Ectodermal cell (in vitro differentiated cells): ENCODE data around the gene NPEPL1.

Experiments used
- H3K27ac ChIP-seq: 2 replicates; pipeline ENCODE4 v1.7.0; 2013; ENCODE audit warnings: mild to moderate bottlenecking, low read depth, low read length; ENCODE audit not compliant: insufficient read depth, poor library complexity, severe bottlenecking
- H3K27me3 ChIP-seq: 2 replicates; pipeline ENCODE4 v1.7.0; 2013; ENCODE audit warnings: mild to moderate bottlenecking, low read length; ENCODE audit not compliant: insufficient read depth, control insufficient read depth, poor library complexity, severe bottlenecking
- H3K36me3 ChIP-seq: one replicate; pipeline ENCODE4 v1.7.0; 2013; ENCODE audit warnings: low read length; ENCODE audit not compliant: control insufficient read depth, insufficient read depth
- H3K4me1 ChIP-seq: one replicate; pipeline ENCODE4 v1.7.0; 2013; ENCODE audit warnings: low read length; ENCODE audit not compliant: control insufficient read depth, insufficient read depth
- H3K4me3 ChIP-seq: 2 replicates; pipeline ENCODE4 v1.7.0; 2013; ENCODE audit warnings: low read depth, low read length, control low read depth; ENCODE audit not compliant: insufficient read depth
- H3K9me3 ChIP-seq: 2 replicates; pipeline ENCODE4 v1.7.0; 2013; ENCODE audit warnings: mild to moderate bottlenecking, low read length, moderate library complexity; ENCODE audit not compliant: control insufficient read depth
- WGBS, 2 experiments: methylation state at CpG; one replicate each; pipeline ENCODE4 v1.1.7; 2013; ENCODE audit warnings: missing lambda C conversion rate in 2 of 2; 5-methylcytosine and 5-hydroxymethylcytosine counted together

The NPEPL1 gene

DNA sequence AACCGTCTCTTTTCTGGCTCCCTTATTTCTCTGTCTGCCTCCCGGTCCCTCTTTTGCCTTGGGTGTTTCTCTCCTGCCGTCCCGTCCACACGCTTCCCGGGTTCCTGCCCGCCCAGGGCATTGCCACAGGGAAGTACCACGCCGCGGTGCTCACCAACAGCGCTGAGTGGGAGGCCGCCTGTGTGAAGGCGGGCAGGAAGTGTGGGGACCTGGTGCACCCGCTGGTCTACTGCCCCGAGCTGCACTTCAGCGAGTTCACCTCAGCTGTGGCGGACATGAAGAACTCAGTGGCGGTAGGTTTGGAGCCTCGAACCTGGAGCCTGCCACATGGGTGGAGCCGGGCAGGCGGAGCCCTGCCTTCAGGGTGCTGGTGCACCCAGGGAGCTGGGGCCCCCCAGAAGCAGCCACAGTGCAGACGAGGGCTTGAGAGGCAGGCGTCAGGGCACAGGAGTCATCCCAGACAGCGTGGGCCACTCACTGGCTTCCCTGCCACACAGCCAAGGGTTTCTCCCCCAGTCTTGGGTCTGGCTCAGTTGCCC lies 21.3 kb downstream of the NPEPL1 start:
- Histone ChIP-seq H3K9me3 (no peaks in the 10 kb centered on the region), H3K27ac (no peak overlapping the region), H3K36me3 (no peaks in the 10 kb centered on the region), H3K27me3 (no peaks in the 10 kb centered on the region), H3K4me3 (no peak overlapping the region), H3K4me1 (peaks cover 13% of the 10 kb centered on the region)
- 96% methylated on average over 24 of the region's 24 CpGs for WGBS, 2 experiments

DNA sequence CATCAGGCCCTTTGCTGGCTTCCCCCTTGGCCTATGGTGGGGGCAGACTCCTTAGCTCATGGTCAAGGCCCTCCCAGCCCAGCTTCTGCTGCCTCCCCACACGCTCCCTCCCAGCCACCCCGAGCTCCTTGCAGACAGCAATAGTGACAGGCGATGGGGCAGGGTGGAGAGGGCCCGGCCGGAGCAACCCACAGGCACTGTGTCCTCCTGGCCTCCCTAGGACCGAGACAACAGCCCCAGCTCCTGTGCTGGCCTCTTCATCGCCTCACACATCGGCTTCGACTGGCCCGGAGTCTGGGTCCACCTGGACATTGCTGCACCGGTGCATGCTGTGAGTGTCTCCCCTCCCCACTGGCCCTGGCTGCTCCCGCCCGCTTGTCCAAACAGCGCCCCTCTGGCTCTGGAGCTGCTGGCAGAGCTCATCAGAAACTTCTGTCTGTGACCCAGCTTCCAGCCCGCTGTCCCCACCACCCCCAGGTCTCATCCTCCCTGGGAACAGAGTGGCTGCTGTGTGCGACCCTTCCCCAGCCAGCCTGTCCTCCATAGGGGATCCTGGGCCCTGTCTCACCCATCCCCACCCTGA lies 21.8 kb downstream of the NPEPL1 start:
- Histone ChIP-seq H3K9me3 (no peaks in the 10 kb centered on the region), H3K27ac (no peak overlapping the region), H3K4me1 (peaks cover 13% of the 10 kb centered on the region), H3K36me3 (no peaks in the 10 kb centered on the region), H3K27me3 (no peaks in the 10 kb centered on the region), H3K4me3 (no peak overlapping the region)
- 90 to 93% methylated on average over 16 of the region's 16 CpGs for WGBS, 2 experiments

DNA sequence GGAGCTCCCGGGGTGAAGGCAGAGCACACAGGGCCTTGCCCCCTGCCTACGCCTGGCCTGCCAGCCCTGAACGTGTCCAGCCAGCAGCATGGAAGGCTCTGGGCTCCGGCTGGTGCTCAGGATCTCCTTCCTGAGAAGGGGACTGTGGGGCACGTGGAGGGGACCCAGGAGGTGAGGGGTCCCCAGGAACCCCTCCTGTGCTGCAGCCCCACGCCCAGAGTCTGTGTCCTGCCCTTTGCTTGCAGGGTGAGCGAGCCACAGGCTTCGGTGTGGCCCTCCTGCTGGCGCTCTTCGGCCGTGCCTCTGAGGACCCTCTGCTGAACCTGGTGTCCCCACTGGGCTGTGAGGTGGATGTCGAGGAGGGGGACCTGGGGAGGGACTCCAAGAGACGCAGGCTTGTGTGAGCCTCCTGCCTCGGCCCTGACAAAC lies 22.3 kb downstream of the NPEPL1 start:
- Histone ChIP-seq H3K4me1 (peaks cover 13% of the 10 kb centered on the region), H3K4me3 (no peak overlapping the region), H3K27ac (no peak overlapping the region), H3K27me3 (no peaks in the 10 kb centered on the region), H3K36me3 (no peaks in the 10 kb centered on the region), H3K9me3 (no peaks in the 10 kb centered on the region)
- 85 to 86% methylated on average over 14 of the region's 14 CpGs for WGBS, 2 experiments

DNA sequence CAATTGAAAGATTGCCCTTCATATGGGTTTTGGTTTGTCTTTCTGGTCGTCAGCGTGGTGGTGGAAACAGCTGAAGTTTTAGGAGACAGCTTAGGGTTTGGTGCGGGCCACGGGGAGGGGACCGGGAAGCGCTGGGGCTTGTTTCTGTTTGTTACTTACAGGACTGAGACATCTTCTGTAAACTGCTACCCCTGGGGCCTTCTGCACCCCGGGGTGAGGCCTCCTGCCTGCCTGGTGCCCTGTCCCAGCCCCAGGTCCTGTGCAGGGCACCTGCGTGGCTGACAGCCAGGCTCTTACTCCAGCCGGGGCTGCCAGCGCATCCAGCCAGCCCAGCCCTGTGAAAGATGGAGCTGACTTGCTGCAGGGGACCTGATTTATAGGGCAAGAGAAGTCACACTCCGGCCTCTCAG lies 22.8 kb downstream of the NPEPL1 start:
- Histone ChIP-seq H3K27ac (no peak overlapping the region), H3K36me3 (no peaks in the 10 kb centered on the region), H3K9me3 (no peaks in the 10 kb centered on the region), H3K4me1 (peaks cover 13% of the 10 kb centered on the region), H3K4me3 (no peak overlapping the region), H3K27me3 (no peaks in the 10 kb centered on the region)
- WGBS, 2 experiments, result 81 to 83% methylated on average over 11 of the region's 11 CpGs

DNA sequence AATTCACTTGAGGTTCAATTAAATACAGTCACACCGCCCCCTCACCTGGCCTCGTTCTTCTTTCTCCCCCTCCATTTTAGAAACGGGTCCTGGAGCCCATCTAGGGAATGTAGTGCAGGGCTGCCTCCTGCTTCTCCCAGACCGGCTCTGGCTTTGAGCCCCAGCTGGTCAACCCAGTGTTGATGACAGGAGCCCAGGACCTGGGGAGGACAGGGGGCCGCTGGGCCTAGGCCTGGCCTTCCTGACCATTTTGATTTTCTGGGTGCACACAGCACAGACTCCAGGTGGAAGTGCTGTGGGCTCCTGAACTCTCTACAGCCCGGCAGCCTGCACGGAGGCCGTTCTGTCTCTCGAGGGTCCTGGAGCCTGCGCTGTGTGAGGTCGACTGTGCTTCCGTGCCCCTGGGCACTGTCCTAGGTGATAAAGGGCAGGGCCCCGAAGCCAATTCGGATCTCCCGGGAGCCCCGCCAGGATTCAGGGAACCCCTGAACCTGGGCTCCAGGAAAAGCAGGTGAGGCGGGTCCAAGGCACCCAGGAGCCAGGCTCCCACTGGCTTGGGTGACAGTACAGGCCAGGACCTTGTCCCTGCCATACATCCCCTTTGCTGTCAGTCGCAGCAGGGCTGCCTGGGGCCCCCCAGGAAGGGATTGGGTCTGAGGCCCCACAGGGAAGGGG lies 23.3 kb downstream of the NPEPL1 start:
- Histone ChIP-seq H3K4me1 (peaks cover 13% of the 10 kb centered on the region), H3K4me3 (no peak overlapping the region), H3K27ac (peak overlapping the region; percentile 44), H3K27me3 (no peaks in the 10 kb centered on the region), H3K36me3 (no peaks in the 10 kb centered on the region), H3K9me3 (no peaks in the 10 kb centered on the region)
- 93% methylated on average over 18 of the region's 18 CpGs for WGBS, 2 experiments

DNA sequence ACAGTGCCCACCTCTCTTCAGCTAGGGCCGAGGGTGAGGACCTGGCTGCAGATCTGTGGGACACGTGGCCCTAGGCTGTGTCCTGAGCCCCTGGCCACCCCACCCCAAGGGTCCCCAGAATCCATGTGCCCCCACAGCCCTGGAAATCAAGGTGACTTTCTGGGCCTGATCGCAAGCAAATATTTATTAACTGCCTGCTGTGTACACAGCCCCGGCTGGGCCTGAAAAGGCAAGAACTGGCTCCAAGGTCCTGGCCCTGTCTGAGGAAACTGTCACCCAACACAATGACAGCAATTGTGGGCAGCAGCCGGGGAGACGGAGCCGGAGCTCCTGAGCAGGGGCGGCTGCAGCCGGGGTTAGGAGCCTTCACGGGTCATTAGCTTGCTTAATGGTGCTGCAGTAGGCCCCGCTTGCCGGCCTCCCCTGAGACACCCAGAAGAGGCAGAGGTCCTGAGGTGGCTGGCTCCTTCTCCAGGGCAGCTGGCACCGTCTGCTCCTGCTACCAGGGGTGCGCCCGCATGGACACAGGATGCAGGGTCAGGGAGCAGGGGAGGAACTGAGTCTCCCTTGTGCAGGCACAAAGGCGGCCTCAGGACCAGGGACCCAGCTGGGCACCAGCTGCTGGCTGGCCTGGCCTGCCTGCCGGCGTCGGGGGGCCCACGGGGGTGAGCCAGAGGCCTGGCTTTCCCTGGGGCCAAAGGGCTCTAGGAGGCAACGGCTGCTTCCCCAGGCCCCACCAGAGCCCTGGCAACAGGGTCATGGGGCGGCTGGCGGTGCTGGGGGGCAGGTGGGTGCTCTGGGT lies 24.1 kb downstream of the NPEPL1 start:
- peaks cover 10% of the 10 kb centered on the region for H3K4me1 ChIP-seq
- 83 to 84% methylated on average over 23 of the region's 23 CpGs for WGBS, 2 experiments

DNA sequence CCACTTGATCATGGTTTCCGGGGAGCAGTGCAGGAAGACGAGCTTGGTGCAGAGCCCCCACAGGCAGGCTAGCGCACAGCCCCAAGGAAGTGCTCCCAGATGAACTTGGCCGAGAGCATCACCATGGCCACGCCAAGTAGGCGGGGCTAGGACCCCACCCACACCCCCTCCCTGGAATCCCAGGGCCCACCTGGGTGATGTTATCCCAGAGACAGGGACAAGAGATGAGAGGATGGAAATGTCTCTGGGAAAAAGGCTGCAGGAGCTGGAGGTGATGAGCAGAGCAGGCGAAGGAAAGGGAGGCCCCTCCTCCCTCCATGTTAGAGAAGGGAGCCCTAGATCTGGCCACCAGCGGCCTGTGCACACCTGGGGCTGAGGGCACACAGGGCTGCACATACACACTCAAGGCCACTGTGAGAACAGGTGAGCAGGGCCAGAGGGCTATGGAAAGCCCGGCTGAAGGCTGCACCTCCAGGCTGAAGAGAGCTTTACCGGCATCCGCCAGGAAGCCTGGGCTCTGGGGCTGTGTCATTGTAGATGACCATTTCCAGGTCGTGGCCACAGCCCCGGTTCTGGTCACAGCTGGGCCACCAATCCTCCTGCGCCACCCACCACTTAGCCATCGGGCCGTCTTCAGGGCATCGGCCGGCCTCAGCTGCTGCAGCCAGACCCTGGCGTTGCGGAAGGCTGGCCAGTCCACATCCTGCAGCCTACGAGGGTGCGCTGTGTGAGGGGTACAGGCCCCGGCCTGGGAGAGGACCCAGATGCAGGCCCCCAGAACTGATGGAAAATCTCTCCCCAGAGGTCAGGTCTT lies 24.9 kb downstream of the NPEPL1 start:
- H3K27me3 ChIP-seq, result no peaks in the 10 kb centered on the region
- peaks cover 10% of the 10 kb centered on the region for H3K4me1 ChIP-seq
- 91% methylated on average over 23 of the region's 23 CpGs for WGBS, 2 experiments
- no peaks in the 10 kb centered on the region for H3K36me3 ChIP-seq
- no peaks in the 10 kb centered on the region for H3K9me3 ChIP-seq
- no peak overlapping the region for H3K4me3 ChIP-seq
- no peak overlapping the region for H3K27ac ChIP-seq

More for the DNA sequence above, 24.1 kb downstream of the NPEPL1 start:
- Histone ChIP-seq H3K9me3 (no peaks in the 10 kb centered on the region), H3K27me3 (no peaks in the 10 kb centered on the region), H3K4me3 (no peak overlapping the region), H3K36me3 (no peaks in the 10 kb centered on the region), H3K27ac (peak overlapping the region; percentile 44)

DNA sequence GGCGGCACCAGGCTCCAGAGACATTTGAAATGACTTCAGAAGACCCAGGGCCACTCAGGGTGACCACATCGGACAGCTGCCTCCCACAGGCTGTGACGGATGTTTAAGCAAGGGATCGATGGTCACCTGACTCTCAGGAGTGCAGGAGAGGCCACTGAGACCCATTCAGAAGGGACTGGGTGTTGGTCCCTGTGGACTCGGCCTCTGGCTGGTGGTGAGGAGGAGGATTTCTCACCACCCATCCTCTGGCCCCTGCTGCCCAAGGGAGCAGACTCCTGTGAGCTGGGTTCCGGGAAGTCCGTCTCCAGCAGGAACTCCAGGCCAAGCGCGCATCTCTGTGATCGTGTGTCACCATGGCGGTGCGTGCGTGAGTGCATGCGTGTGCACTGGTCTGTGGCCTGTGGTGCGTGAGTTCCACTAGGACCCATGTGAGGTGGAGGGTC lies 25.5 kb downstream of the NPEPL1 start:
- H3K4me3 ChIP-seq, result no peak overlapping the region
- 88 to 90% methylated on average over 15 of the region's 15 CpGs for WGBS, 2 experiments
- no peak overlapping the region for H3K27ac ChIP-seq
- H3K36me3 ChIP-seq, result no peaks in the 10 kb centered on the region
- no peaks in the 10 kb centered on the region for H3K9me3 ChIP-seq
- H3K27me3 ChIP-seq, result no peaks in the 10 kb centered on the region
- peaks cover 10% of the 10 kb centered on the region for H3K4me1 ChIP-seq

DNA sequence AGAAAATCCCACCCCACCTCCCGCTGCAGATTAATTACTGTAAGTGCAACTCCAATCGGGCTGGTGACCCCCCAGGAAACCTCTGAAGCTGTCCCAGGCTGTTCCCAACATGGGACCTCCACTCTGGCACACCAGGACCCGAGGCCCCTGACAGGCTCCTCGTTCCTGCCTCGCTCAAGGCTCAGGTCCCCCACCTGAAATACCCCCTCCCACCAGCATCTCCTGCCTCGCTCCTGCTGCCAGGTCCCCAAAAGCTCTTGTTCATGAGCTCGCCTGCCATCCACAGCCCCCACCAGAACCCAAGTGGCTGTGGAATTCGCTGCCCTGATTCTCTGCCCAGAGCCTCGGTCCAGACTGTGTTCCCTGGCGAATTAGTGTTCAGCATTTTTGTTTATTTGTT lies 26.1 kb downstream of the NPEPL1 start:
- H3K9me3 ChIP-seq, result no peaks in the 10 kb centered on the region
- 89 to 91% methylated on average over 10 of the region's 10 CpGs for whole genome bisulfite sequencing, 2 experiments
- peaks cover 10% of the 10 kb centered on the region for H3K4me1 ChIP-seq
- H3K36me3 ChIP-seq, result no peaks in the 10 kb centered on the region
- no peak overlapping the region for H3K27ac ChIP-seq
- H3K27me3 ChIP-seq, result no peaks in the 10 kb centered on the region
- H3K4me3 ChIP-seq, result no peak overlapping the region
